CD4-positive, alpha-beta T cell treated with Interleukin-17A for 1 hour (primary cell): ENCODE results near the gene ADCY1.
"Not testable (repeated sequence)": the region's sequence is repeated elsewhere in the genome, so short reads cannot be mapped to it uniquely, and the experiment has no call there.

Experiments used
- DNase-seq: peaks from one replicate; pipeline ENCODE4 v3.0.0-alpha.2; 2020

Gene ADCY1

GRCh38 chr7:45768516-45769394, 194.6 kb downstream of the ADCY1 start:
- DNase-seq = peak; percentile 97

- not testable (repeated sequence) for DNase-seq
These were observed 195.5 kb downstream of the ADCY1 start for GRCh38 chr7:45769626-45770025.
